DOHH2 (cell line): ENCODE measurements around the gene RAPGEF5.

Source experiments
- H3F3A ChIP-seq: fragments of 200-600 bp; sonication (generic), shearing (Covaris generic); 2 replicates; pipeline ENCODE4 v1.6.0; 2016; ENCODE audit warnings: antibody characterized with exemption, mild to moderate bottlenecking; ENCODE audit not compliant: control insufficient read depth, insufficient read depth
- H3K27ac ChIP-seq: fragments of 200-600 bp; sonication (generic); 2 replicates; pipeline ENCODE4 v1.5.1; 2014; ENCODE audit warnings: low read depth, mild to moderate bottlenecking, low read length, moderate library complexity
- H3K27me3 ChIP-seq: fragments of 200-600 bp; sonication (generic); 2 replicates; pipeline ENCODE4 v1.6.1; 2014; ENCODE audit warnings: mild to moderate bottlenecking, low read length, mixed read lengths; ENCODE audit not compliant: control insufficient read depth
- H3K36me3 ChIP-seq: fragments of 200-600 bp; sonication (generic); 2 replicates; pipeline ENCODE4 v1.6.1; 2014; ENCODE audit warnings: mild to moderate bottlenecking, low read length, moderate library complexity, mixed read lengths; ENCODE audit not compliant: control insufficient read depth
- H3K4me1 ChIP-seq: fragments of 200-600 bp; sonication (generic); 2 replicates; pipeline ENCODE4 v1.6.1; 2014; ENCODE audit warnings: mild to moderate bottlenecking, low read length, mixed read lengths; ENCODE audit not compliant: control insufficient read depth
- H3K4me2 ChIP-seq: fragments of 200-600 bp; sonication (generic); 2 replicates; pipeline ENCODE4 v1.6.0; 2014; ENCODE audit warnings: mild to moderate bottlenecking, low read length, moderate library complexity
- H3K4me3 ChIP-seq: fragments of 200-600 bp; sonication (generic); 2 replicates; pipeline ENCODE4 v1.5.1; 2014; ENCODE audit warnings: mild to moderate bottlenecking, low read length, mixed read lengths
- H3K79me2 ChIP-seq: fragments of 200-600 bp; sonication (generic); 2 replicates; pipeline ENCODE4 v1.6.1; 2014; ENCODE audit warnings: mild to moderate bottlenecking, low read length, mixed read lengths; ENCODE audit not compliant: control insufficient read depth
- H3K9me2 ChIP-seq: fragments of 200-600 bp; sonication (generic); replicated peaks from 2 replicates; pipeline ENCODE4 v1.6.1; 2014; ENCODE audit warnings: mild to moderate bottlenecking, low read length, mixed read lengths; ENCODE audit not compliant: control insufficient read depth
- H3K9me3 ChIP-seq: fragments of 200-600 bp; sonication (generic); 2 replicates; pipeline ENCODE4 v1.6.1; 2014; ENCODE audit warnings: antibody characterized with exemption, low read length, mixed read lengths; ENCODE audit not compliant: control insufficient read depth, insufficient read depth
- H4K20me1 ChIP-seq: fragments of 200-600 bp; sonication (generic); 2 replicates; pipeline ENCODE4 v1.6.0; 2014; ENCODE audit warnings: low read depth, mild to moderate bottlenecking, antibody characterized with exemption, low read length, moderate library complexity; ENCODE audit not compliant: control insufficient read depth, insufficient read depth
- EZH2phosphoT487 ChIP-seq: fragments of 200-600 bp; sonication (generic); IDR thresholded peaks from 2 replicates; pipeline ENCODE4 v1.6.1; 2017; ENCODE audit warnings: borderline replicate concordance, mild to moderate bottlenecking, antibody characterized with exemption, low read length, moderate library complexity, mixed read lengths
- TF ChIP-seq, protein P1 (sequence below): fragments of 200-600 bp; sonication (generic); IDR thresholded peaks from one replicate; pipeline ENCODE4 v1.5.1; 2014; ENCODE audit warnings: antibody characterized with exemption, mild to moderate bottlenecking, low read depth, low read length; ENCODE audit not compliant: poor library complexity, severe bottlenecking

Gene RAPGEF5

GRCh38 chr7:22152690-22153089, 204.3 kb downstream of the RAPGEF5 start:
- Histone ChIP-seq H3K4me1 (no peaks in the 10 kb centered on the region), H3K79me2 (no peaks in the 10 kb centered on the region), H3K36me3 (peaks cover 99% of the 10 kb centered on the region), H3K27me3 (no peaks in the 10 kb centered on the region), H4K20me1 (no peaks in the 10 kb centered on the region), H3F3A (peaks cover 58% of the 10 kb centered on the region), H3K9me2 (no peaks in the 10 kb centered on the region), H3K4me2 (no peak overlapping the region), H3K9me3 (no peaks in the 10 kb centered on the region), H3K27ac (no peak overlapping the region), H3K4me3 (no peak overlapping the region)
- TF ChIP-seq EZH2phosphoT487, result no peak
- TF ChIP-seq, protein P1, sequence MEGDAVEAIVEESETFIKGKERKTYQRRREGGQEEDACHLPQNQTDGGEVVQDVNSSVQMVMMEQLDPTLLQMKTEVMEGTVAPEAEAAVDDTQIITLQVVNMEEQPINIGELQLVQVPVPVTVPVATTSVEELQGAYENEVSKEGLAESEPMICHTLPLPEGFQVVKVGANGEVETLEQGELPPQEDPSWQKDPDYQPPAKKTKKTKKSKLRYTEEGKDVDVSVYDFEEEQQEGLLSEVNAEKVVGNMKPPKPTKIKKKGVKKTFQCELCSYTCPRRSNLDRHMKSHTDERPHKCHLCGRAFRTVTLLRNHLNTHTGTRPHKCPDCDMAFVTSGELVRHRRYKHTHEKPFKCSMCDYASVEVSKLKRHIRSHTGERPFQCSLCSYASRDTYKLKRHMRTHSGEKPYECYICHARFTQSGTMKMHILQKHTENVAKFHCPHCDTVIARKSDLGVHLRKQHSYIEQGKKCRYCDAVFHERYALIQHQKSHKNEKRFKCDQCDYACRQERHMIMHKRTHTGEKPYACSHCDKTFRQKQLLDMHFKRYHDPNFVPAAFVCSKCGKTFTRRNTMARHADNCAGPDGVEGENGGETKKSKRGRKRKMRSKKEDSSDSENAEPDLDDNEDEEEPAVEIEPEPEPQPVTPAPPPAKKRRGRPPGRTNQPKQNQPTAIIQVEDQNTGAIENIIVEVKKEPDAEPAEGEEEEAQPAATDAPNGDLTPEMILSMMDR, result no peak

DNA sequence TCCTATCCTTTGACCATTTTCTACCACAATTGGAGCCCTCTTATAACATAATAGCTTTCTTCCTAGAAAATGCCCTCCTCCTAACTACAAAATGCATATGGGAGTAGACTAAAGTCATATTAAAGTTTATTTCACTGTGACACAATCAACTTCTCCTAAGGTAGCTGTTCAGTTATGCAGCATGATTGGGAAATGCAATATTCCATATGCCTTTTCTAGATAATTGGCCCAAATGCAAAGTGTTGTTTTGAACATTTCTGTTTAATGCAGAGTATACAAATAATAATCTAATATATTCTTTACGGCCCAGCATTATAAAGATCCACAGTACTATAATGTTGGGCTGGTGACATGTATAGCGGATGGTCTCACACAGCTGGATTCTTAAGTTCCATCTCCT, 205.1 kb downstream of the RAPGEF5 start:
- TF ChIP-seq EZH2phosphoT487, result no peak
- TF ChIP-seq, protein P1, result no peak
- Histone ChIP-seq H3K9me2 (no peaks in the 10 kb centered on the region), H3F3A (peaks cover 55% of the 10 kb centered on the region), H3K4me3 (no peak overlapping the region), H3K79me2 (no peaks in the 10 kb centered on the region), H3K27me3 (no peaks in the 10 kb centered on the region), H3K9me3 (no peaks in the 10 kb centered on the region), H3K4me2 (no peak overlapping the region), H3K4me1 (no peaks in the 10 kb centered on the region), H3K27ac (no peak overlapping the region), H4K20me1 (no peaks in the 10 kb centered on the region), H3K36me3 (peaks cover 99% of the 10 kb centered on the region)

- H3K36me3 ChIP-seq, result peaks cover 99% of the 10 kb centered on the region
- TF ChIP-seq, protein P1, result no peak
- TF ChIP-seq EZH2phosphoT487, result no peak
Measured at GRCh38 chr7:22150221-22150620, 206.7 kb downstream of the RAPGEF5 start.

GRCh38 chr7:22147868-22148267, 209.1 kb downstream of the RAPGEF5 start:
- Histone ChIP-seq H3K27ac (no peak overlapping the region), H3K36me3 (peaks cover 99% of the 10 kb centered on the region), H3K4me3 (no peak overlapping the region), H3K9me2 (no peaks in the 10 kb centered on the region), H3K4me1 (no peaks in the 10 kb centered on the region), H3K4me2 (no peak overlapping the region), H3K27me3 (no peaks in the 10 kb centered on the region), H3F3A (peaks cover 45% of the 10 kb centered on the region), H3K9me3 (no peaks in the 10 kb centered on the region), H3K79me2 (no peaks in the 10 kb centered on the region; the same call in 1 of the 2 replicates), H4K20me1 (no peaks in the 10 kb centered on the region; the same call in 1 of the 2 replicates)
- TF ChIP-seq, protein P1, result no peak
- no peak for TF ChIP-seq EZH2phosphoT487

More at GRCh38 chr7:22150221-22150620, 206.7 kb downstream of the RAPGEF5 start:
- H3K4me1 ChIP-seq, result no peaks in the 10 kb centered on the region
- H3K79me2 ChIP-seq, result no peaks in the 10 kb centered on the region; the same call in 1 of the 2 replicates
- H3K9me2 ChIP-seq, result no peaks in the 10 kb centered on the region
- no peak overlapping the region for H3K4me2 ChIP-seq
- no peak overlapping the region for H3K4me3 ChIP-seq
- H3K27me3 ChIP-seq, result no peaks in the 10 kb centered on the region
- no peak overlapping the region for H3K27ac ChIP-seq
- H3K9me3 ChIP-seq, result no peaks in the 10 kb centered on the region
- peaks cover 58% of the 10 kb centered on the region for H3F3A ChIP-seq
- no peaks in the 10 kb centered on the region; the same call in 1 of the 2 replicates for H4K20me1 ChIP-seq
